ENCODE results near the gene ROBO1. TPM values are rescaled to one million over a fixed set of nuclear protein-coding genes. Genes with fewer than 3 reads are reported as not detected.

The ROBO1 gene
- total and polyA plus RNA-seq, 2 donors: 13.3 to 33.9 TPM

GRCh38 chr3:79654019-79654418, 113.8 kb downstream of the ROBO1 start:
- no peaks in the 10 kb centered on the region for H3K27me3 ChIP-seq (ENCODE audit: control insufficient read depth in 2 of 2, insufficient read depth in 1 of 2, low read length in 1 of 2)
- DNase-seq (ENCODE audit: low read depth in 6 of 9, low spot score in 9 of 9): no peak
- WGBS: 70% methylated on average over 3 of the region's 3 CpGs

GRCh38 chr3:79653266-79653830, 114.5 kb downstream of the ROBO1 start:
- 72% methylated on average over 4 of the region's 4 CpGs for WGBS
- H3K27me3 ChIP-seq (ENCODE audit: control insufficient read depth in 2 of 2, insufficient read depth in 1 of 2, low read length in 1 of 2): no peaks in the 10 kb centered on the region
- H3K4me3 ChIP-seq (ENCODE audit: low read length in 2 of 2): no peak overlapping the region
- H3K27ac ChIP-seq (ENCODE audit: low read depth in 1 of 2, low read length in 1 of 2): no peak overlapping the region
- H3K36me3 ChIP-seq (ENCODE audit: control insufficient read depth in 2 of 2, insufficient read depth in 2 of 2, low read length in 1 of 2): no peaks in the 10 kb centered on the region
- no peaks in the 10 kb centered on the region for H3K4me1 ChIP-seq (ENCODE audit: control insufficient read depth in 2 of 2, insufficient read depth in 2 of 2, low read length in 2 of 2)
- DNase-seq (ENCODE audit: low read depth in 6 of 9, low spot score in 9 of 9): no peak
- H3K9me3 ChIP-seq (ENCODE audit: control insufficient read depth in 2 of 2, insufficient read depth in 1 of 2, low read length in 1 of 2): no peaks in the 10 kb centered on the region

More at GRCh38 chr3:79654019-79654418, 113.8 kb downstream of the ROBO1 start:
- Histone ChIP-seq H3K36me3 (ENCODE audit: control insufficient read depth in 2 of 2, insufficient read depth in 2 of 2, low read length in 1 of 2) (no peaks in the 10 kb centered on the region), H3K4me1 (ENCODE audit: control insufficient read depth in 2 of 2, insufficient read depth in 2 of 2, low read length in 2 of 2) (no peaks in the 10 kb centered on the region), H3K27ac (ENCODE audit: low read depth in 1 of 2, low read length in 1 of 2) (no peak overlapping the region), H3K4me3 (ENCODE audit: low read length in 2 of 2) (no peak overlapping the region), H3K9me3 (ENCODE audit: control insufficient read depth in 2 of 2, insufficient read depth in 1 of 2, low read length in 1 of 2) (no peaks in the 10 kb centered on the region)

GRCh38 chr3:79651536-79652065, 116.2 kb downstream of the ROBO1 start:
- H3K9me3 ChIP-seq (ENCODE audit: control insufficient read depth in 2 of 2, insufficient read depth in 1 of 2, low read length in 1 of 2): no peaks in the 10 kb centered on the region
- DNase-seq (ENCODE audit: low read depth in 6 of 9, low spot score in 9 of 9): no peak
- WGBS: 63% methylated on average over 7 of the region's 7 CpGs
- no peaks in the 10 kb centered on the region for H3K4me1 ChIP-seq (ENCODE audit: control insufficient read depth in 2 of 2, insufficient read depth in 2 of 2, low read length in 2 of 2)
- no peak overlapping the region for H3K27ac ChIP-seq (ENCODE audit: low read depth in 1 of 2, low read length in 1 of 2)
- H3K4me3 ChIP-seq (ENCODE audit: low read length in 2 of 2): no peak overlapping the region
- no peaks in the 10 kb centered on the region for H3K36me3 ChIP-seq (ENCODE audit: control insufficient read depth in 2 of 2, insufficient read depth in 2 of 2, low read length in 1 of 2)
- no peaks in the 10 kb centered on the region for H3K27me3 ChIP-seq (ENCODE audit: control insufficient read depth in 2 of 2, insufficient read depth in 1 of 2, low read length in 1 of 2)

GRCh38 chr3:79639855-79640254, 127.9 kb downstream of the ROBO1 start:
- H3K9me3 ChIP-seq (ENCODE audit: control insufficient read depth in 2 of 2, insufficient read depth in 1 of 2, low read length in 1 of 2): no peaks in the 10 kb centered on the region
- H3K4me1 ChIP-seq (ENCODE audit: control insufficient read depth in 2 of 2, insufficient read depth in 2 of 2, low read length in 2 of 2): no peaks in the 10 kb centered on the region
- no peaks in the 10 kb centered on the region for H3K36me3 ChIP-seq (ENCODE audit: control insufficient read depth in 2 of 2, insufficient read depth in 2 of 2, low read length in 1 of 2)
- no peak overlapping the region for H3K4me3 ChIP-seq (ENCODE audit: low read length in 2 of 2)
- WGBS: 88% methylated on average over 2 of the region's 2 CpGs
- H3K27ac ChIP-seq (ENCODE audit: low read depth in 1 of 2, low read length in 1 of 2): no peak overlapping the region
- DNase-seq (ENCODE audit: low read depth in 6 of 9, low spot score in 9 of 9): no peak
- H3K27me3 ChIP-seq (ENCODE audit: control insufficient read depth in 2 of 2, insufficient read depth in 1 of 2, low read length in 1 of 2): no peaks in the 10 kb centered on the region

DNA sequence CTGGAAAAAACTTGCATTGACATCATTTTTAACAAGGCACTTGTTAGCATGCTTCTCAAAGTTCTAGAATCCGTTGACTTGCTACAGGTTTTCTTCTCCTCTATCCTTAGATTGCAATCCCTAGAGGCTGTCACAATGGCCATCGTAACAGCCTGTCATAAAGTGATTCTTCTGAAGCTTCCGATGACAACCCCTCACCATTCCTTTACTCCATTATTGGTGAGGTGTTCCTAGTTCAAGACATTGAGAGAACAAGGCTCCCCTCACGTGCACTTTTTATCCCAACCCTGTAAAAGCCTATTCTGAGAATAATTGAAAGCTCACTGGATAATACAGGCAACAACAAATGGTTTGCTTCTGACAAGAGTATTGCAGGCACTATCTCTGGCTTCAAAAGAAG, 131.4 kb downstream of the ROBO1 start:
- WGBS: 65% methylated on average over 4 of the region's 4 CpGs

GRCh38 chr3:79632842-79633241, 135.0 kb downstream of the ROBO1 start:
- H3K27me3 ChIP-seq (ENCODE audit: control insufficient read depth in 2 of 2, insufficient read depth in 1 of 2, low read length in 1 of 2): no peaks in the 10 kb centered on the region
- no peak for DNase-seq (ENCODE audit: low read depth in 6 of 9, low spot score in 9 of 9)
- no peak overlapping the region for H3K4me3 ChIP-seq (ENCODE audit: low read length in 2 of 2)
- WGBS: 85% methylated on average over 1 of the region's 1 CpG
- H3K27ac ChIP-seq (ENCODE audit: low read depth in 1 of 2, low read length in 1 of 2): no peak overlapping the region
- H3K4me1 ChIP-seq (ENCODE audit: control insufficient read depth in 2 of 2, insufficient read depth in 2 of 2, low read length in 2 of 2): no peaks in the 10 kb centered on the region
- H3K9me3 ChIP-seq (ENCODE audit: control insufficient read depth in 2 of 2, insufficient read depth in 1 of 2, low read length in 1 of 2): no peaks in the 10 kb centered on the region
- H3K36me3 ChIP-seq (ENCODE audit: control insufficient read depth in 2 of 2, insufficient read depth in 2 of 2, low read length in 1 of 2): no peaks in the 10 kb centered on the region

More for the DNA sequence above, 131.4 kb downstream of the ROBO1 start:
- no peaks in the 10 kb centered on the region for H3K4me1 ChIP-seq (ENCODE audit: control insufficient read depth in 2 of 2, insufficient read depth in 2 of 2, low read length in 2 of 2)
- H3K9me3 ChIP-seq (ENCODE audit: control insufficient read depth in 2 of 2, insufficient read depth in 1 of 2, low read length in 1 of 2): no peaks in the 10 kb centered on the region
- H3K27ac ChIP-seq (ENCODE audit: low read depth in 1 of 2, low read length in 1 of 2): no peak overlapping the region
- no peak overlapping the region for H3K4me3 ChIP-seq (ENCODE audit: low read length in 2 of 2)
- no peaks in the 10 kb centered on the region for H3K27me3 ChIP-seq (ENCODE audit: control insufficient read depth in 2 of 2, insufficient read depth in 1 of 2, low read length in 1 of 2)
- no peaks in the 10 kb centered on the region for H3K36me3 ChIP-seq (ENCODE audit: control insufficient read depth in 2 of 2, insufficient read depth in 2 of 2, low read length in 1 of 2)
- no peak for DNase-seq (ENCODE audit: low read depth in 6 of 9, low spot score in 9 of 9)

DNA sequence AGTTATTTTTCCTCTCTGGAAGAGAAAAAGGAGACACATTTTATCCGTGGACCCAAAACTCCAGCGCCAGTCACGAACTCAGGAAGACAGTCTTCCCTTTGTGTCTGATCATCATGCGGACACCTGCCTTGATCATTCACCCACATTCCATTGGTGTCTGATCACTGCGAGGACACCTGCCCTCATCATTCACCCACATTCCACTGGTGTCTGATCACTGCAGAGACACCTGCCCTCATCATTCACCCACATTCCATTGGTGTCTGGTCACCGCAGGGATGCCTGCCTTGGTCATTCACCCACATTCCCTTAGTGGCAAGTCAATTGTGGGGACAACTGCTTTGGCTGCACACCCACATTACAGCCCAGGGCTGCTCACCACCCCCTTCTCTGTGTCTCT, 148.9 kb downstream of the ROBO1 start:
- WGBS: 79% methylated on average over 6 of the region's 6 CpGs
- DNase-seq (ENCODE audit: low read depth in 6 of 9, low spot score in 9 of 9): no peak
- H3K9me3 ChIP-seq (ENCODE audit: control insufficient read depth in 2 of 2, insufficient read depth in 1 of 2, low read length in 1 of 2): peaks cover 0 to 21% of the 10 kb centered on the region in 2 donors
- H3K27ac ChIP-seq (ENCODE audit: low read depth in 1 of 2, low read length in 1 of 2): no peak overlapping the region
- no peaks in the 10 kb centered on the region for H3K36me3 ChIP-seq (ENCODE audit: control insufficient read depth in 2 of 2, insufficient read depth in 2 of 2, low read length in 1 of 2)
- no peaks in the 10 kb centered on the region for H3K4me1 ChIP-seq (ENCODE audit: control insufficient read depth in 2 of 2, insufficient read depth in 2 of 2, low read length in 2 of 2)
- no peaks in the 10 kb centered on the region for H3K27me3 ChIP-seq (ENCODE audit: control insufficient read depth in 2 of 2, insufficient read depth in 1 of 2, low read length in 1 of 2)
- no peak overlapping the region for H3K4me3 ChIP-seq (ENCODE audit: low read length in 2 of 2)

DNA sequence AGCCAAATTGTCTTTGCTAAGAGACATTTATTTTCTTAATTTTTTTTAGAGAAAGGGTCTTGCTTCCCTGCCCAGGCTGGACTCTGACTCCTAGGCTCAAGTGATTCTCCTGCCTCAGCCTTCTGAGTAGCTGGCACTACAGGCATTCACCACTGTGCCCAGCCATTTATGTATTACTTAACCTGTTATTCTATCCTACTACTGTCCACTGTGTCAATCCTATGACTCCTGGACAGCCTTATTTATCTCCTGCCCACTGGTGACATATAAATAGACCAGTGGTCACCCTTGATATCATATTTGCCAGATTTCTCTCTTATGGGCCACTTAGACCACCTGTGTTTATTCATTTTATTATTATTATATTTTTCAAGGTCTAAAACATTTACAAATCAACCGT, 161.4 kb downstream of the ROBO1 start:
- DNase-seq (ENCODE audit: low read depth in 6 of 9, low spot score in 9 of 9): no peak

DNA sequence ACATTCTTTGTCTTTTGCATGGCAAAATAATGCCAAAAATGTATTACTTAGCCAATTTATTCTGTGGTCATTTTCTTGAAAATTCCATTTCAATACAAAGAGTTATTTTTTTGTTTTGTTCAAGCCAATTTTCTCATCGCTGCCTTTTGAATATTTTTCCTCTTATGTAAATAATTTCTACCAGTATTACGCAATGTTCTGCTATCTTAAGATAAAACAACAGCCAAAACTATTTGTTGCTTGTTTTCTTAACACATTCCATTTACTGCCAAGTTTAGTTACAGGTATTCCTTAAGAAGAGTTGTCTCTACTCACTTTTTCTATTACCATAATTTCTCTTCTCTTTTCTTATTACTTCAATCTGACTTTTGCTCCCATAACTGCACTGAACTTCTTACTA, 163.1 kb downstream of the ROBO1 start:
- H3K27me3 ChIP-seq (ENCODE audit: control insufficient read depth in 2 of 2, insufficient read depth in 1 of 2, low read length in 1 of 2): no peaks in the 10 kb centered on the region
- 57% methylated on average over 2 of the region's 2 CpGs for WGBS
- no peak for DNase-seq (ENCODE audit: low read depth in 6 of 9, low spot score in 9 of 9)
- no peaks in the 10 kb centered on the region for H3K4me1 ChIP-seq (ENCODE audit: control insufficient read depth in 2 of 2, insufficient read depth in 2 of 2, low read length in 2 of 2)
- no peak overlapping the region for H3K4me3 ChIP-seq (ENCODE audit: low read length in 2 of 2)
- H3K9me3 ChIP-seq (ENCODE audit: control insufficient read depth in 2 of 2, insufficient read depth in 1 of 2, low read length in 1 of 2): no peaks in the 10 kb centered on the region
- no peak overlapping the region for H3K27ac ChIP-seq (ENCODE audit: low read depth in 1 of 2, low read length in 1 of 2)
- no peaks in the 10 kb centered on the region for H3K36me3 ChIP-seq (ENCODE audit: control insufficient read depth in 2 of 2, insufficient read depth in 2 of 2, low read length in 1 of 2)

More for the DNA sequence above, 161.4 kb downstream of the ROBO1 start:
- no peaks in the 10 kb centered on the region for H3K4me1 ChIP-seq (ENCODE audit: control insufficient read depth in 2 of 2, insufficient read depth in 2 of 2, low read length in 2 of 2)
- H3K4me3 ChIP-seq (ENCODE audit: low read length in 2 of 2): no peak overlapping the region
- no peak overlapping the region for H3K27ac ChIP-seq (ENCODE audit: low read depth in 1 of 2, low read length in 1 of 2)
- no peaks in the 10 kb centered on the region for H3K36me3 ChIP-seq (ENCODE audit: control insufficient read depth in 2 of 2, insufficient read depth in 2 of 2, low read length in 1 of 2)
- WGBS: 95% methylated on average over 1 of the region's 1 CpG
- no peaks in the 10 kb centered on the region for H3K27me3 ChIP-seq (ENCODE audit: control insufficient read depth in 2 of 2, insufficient read depth in 1 of 2, low read length in 1 of 2)
- H3K9me3 ChIP-seq (ENCODE audit: control insufficient read depth in 2 of 2, insufficient read depth in 1 of 2, low read length in 1 of 2): no peaks in the 10 kb centered on the region

Measured in thymus (tissue), 11 donors.